ENCODE measurements around the gene CLC.
"Not testable (repeated sequence)": the region's sequence is repeated elsewhere in the genome, so short reads cannot be mapped to it uniquely, and the experiment has no call there.

The CLC gene

GRCh38 chr19:39737891-39738290 lies at the start of gene CLC:
Gene CLC (minus strand): TSS chr19:39738029. CDS start chr19:39737952, 77 bp downstream.
- no peak for DNase-seq

- no peak for DNase-seq
Measured at GRCh38 chr19:39780894-39781293, 43.1 kb upstream of the CLC start.

- no peak for DNase-seq
Measured at GRCh38 chr19:39778763-39779162, 40.9 kb upstream of the CLC start, which contains the start of gene LEUTX. Gene LEUTX (plus strand): TSS chr19:39778854. CDS start chr19:39778921, 67 bp downstream.

GRCh38 chr19:39768786-39769185 lies 31.0 kb upstream of the CLC start:
- DNase-seq, result no peak

GRCh38 chr19:39768334-39768733 lies 30.5 kb upstream of the CLC start:
- no peak for DNase-seq

- DNase-seq, result no peak
Measured at GRCh38 chr19:39765091-39766076, 27.6 kb upstream of the CLC start.

GRCh38 chr19:39761851-39762250 lies 24.0 kb upstream of the CLC start:
- DNase-seq, result not testable (repeated sequence)

GRCh38 chr19:39759457-39760184 lies 21.8 kb upstream of the CLC start:
- no peak for DNase-seq

GRCh38 chr19:39754971-39755370 lies 17.1 kb upstream of the CLC start:
- DNase-seq, result no peak

- no peak for DNase-seq
Measured at GRCh38 chr19:39754544-39754943, 16.7 kb upstream of the CLC start.

- DNase-seq, result no peak
Measured at GRCh38 chr19:39752795-39753194, 15.0 kb upstream of the CLC start.

GRCh38 chr19:39752390-39752789 lies 14.6 kb upstream of the CLC start:
- no peak for DNase-seq

GRCh38 chr19:39749981-39750380 lies 12.2 kb upstream of the CLC start:
- no peak for DNase-seq

- no peak for DNase-seq
Measured at GRCh38 chr19:39746836-39747529, 9.2 kb upstream of the CLC start.

GRCh38 chr19:39745643-39746042 lies 7.8 kb upstream of the CLC start:
- no peak for DNase-seq

- DNase-seq, result no peak
Measured at GRCh38 chr19:39740395-39740794, 2.6 kb upstream of the CLC start.

- no peak for DNase-seq
Measured at GRCh38 chr19:39738814-39739213, 985 bp upstream of the CLC start.

- no peak for DNase-seq
Measured at GRCh38 chr19:39737351-39737750, 478 bp downstream of the CLC start.

- DNase-seq, result no peak
Measured at GRCh38 chr19:39736088-39736487, 1.7 kb downstream of the CLC start.

GRCh38 chr19:39735688-39736087 lies 2.1 kb downstream of the CLC start:
- DNase-seq, result no peak

GRCh38 chr19:39733841-39734240 lies 4.0 kb downstream of the CLC start:
- DNase-seq, result no peak

GRCh38 chr19:39731685-39732084 lies 6.1 kb downstream of the CLC start:
- no peak for DNase-seq

- DNase-seq, result no peak
Measured at GRCh38 chr19:39729594-39729993, 8.2 kb downstream of the CLC start.

Data from NCI-H1436 (cell line).